ENCODE measurements around the gene KRTCAP2.

- TF ChIP-seq, protein P1, sequence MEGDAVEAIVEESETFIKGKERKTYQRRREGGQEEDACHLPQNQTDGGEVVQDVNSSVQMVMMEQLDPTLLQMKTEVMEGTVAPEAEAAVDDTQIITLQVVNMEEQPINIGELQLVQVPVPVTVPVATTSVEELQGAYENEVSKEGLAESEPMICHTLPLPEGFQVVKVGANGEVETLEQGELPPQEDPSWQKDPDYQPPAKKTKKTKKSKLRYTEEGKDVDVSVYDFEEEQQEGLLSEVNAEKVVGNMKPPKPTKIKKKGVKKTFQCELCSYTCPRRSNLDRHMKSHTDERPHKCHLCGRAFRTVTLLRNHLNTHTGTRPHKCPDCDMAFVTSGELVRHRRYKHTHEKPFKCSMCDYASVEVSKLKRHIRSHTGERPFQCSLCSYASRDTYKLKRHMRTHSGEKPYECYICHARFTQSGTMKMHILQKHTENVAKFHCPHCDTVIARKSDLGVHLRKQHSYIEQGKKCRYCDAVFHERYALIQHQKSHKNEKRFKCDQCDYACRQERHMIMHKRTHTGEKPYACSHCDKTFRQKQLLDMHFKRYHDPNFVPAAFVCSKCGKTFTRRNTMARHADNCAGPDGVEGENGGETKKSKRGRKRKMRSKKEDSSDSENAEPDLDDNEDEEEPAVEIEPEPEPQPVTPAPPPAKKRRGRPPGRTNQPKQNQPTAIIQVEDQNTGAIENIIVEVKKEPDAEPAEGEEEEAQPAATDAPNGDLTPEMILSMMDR (IDR thresholded peaks at IDR 0.05), result no peak
- TF ChIP-seq POLR2A (IDR thresholded peaks at IDR 0.05), result no peak
Measured at GRCh38 chr1:155177918-155178281, 4.8 kb upstream of the KRTCAP2 start.

Measured in ovary (tissue), 3 donors.